ENCODE measurements around the gene IGSF9B.

IGSF9B gene

GRCh38 chr11:133936136-133936535 is 20.6 kb downstream of the IGSF9B start:
- DNase-seq = no peak

- DNase-seq = no peak
These were observed 21.2 kb downstream of the IGSF9B start for GRCh38 chr11:133935551-133935910.

- DNase-seq = no peak
These were observed 21.9 kb downstream of the IGSF9B start for GRCh38 chr11:133934599-133935550.

- no peak for DNase-seq
These were observed 22.7 kb downstream of the IGSF9B start for GRCh38 chr11:133934096-133934495.

- DNase-seq = no peak
These were observed 25.2 kb downstream of the IGSF9B start for GRCh38 chr11:133931449-133932060.

GRCh38 chr11:133930767-133931448 is 25.9 kb downstream of the IGSF9B start:
- no peak for DNase-seq

GRCh38 chr11:133930053-133930766 is 26.6 kb downstream of the IGSF9B start:
- DNase-seq = no peak

GRCh38 chr11:133929401-133930052 is 27.2 kb downstream of the IGSF9B start:
- DNase-seq = no peak

GRCh38 chr11:133928628-133929059 is 28.1 kb downstream of the IGSF9B start:
- peak; percentile 93 for DNase-seq

- peak; percentile 76 for DNase-seq
These were observed 28.8 kb downstream of the IGSF9B start for GRCh38 chr11:133927690-133928627.

GRCh38 chr11:133926466-133927246 is 30.1 kb downstream of the IGSF9B start:
- DNase-seq = no peak

- no peak for DNase-seq
These were observed 31.0 kb downstream of the IGSF9B start for GRCh38 chr11:133925756-133926155.

- no peak for DNase-seq
These were observed 32.1 kb downstream of the IGSF9B start for GRCh38 chr11:133924661-133925060.

GRCh38 chr11:133922078-133922870 is 34.5 kb downstream of the IGSF9B start:
- DNase-seq = no peak

GRCh38 chr11:133921513-133921912 is 35.3 kb downstream of the IGSF9B start:
- DNase-seq = no peak

GRCh38 chr11:133921026-133921425 is 35.7 kb downstream of the IGSF9B start:
- no peak for DNase-seq

- no peak for DNase-seq
These were observed 36.4 kb downstream of the IGSF9B start for GRCh38 chr11:133920109-133920990.

GRCh38 chr11:133919330-133920108 is 37.2 kb downstream of the IGSF9B start:
- no peak for DNase-seq

Measured in activated CD4-positive, alpha-beta T cell treated with anti-CD3 and anti-CD28 coated beads, Interleukin-2, amount 50 U/mL, for 16 hours (primary cell).